Heart left ventricle (tissue), 13 donors: ENCODE measurements around the gene CACNA2D1.

Source experiments
- CTCF ChIP-seq, 12 donors: fragments of 200-600 bp; sonication (generic) in 4 of 12; IDR thresholded peaks; one replicate each; pipeline versions ENCODE4 v1.5.0 to v1.8.0; 2018 to 2022; ENCODE audit warnings: antibody characterized with exemption in 12 of 12, mild to moderate bottlenecking in 5 of 12
- POLR2A ChIP-seq, 2 donors: fragments of 450-650 bp; IDR thresholded peaks; one replicate each; pipeline ENCODE4 v1.6.1; 2017; ENCODE audit warnings: antibody characterized with exemption in 2 of 2, mild to moderate bottlenecking in 2 of 2, moderate library complexity in 2 of 2
- donor health status: ischemic (EF 13 %, LVEDD 7.1; RV severe dilation, severe dysfunction).
- donor health status: DM: no; HTN: yes; CAD: no.
- donor health status: DM: no; HTN: no; CAD: no.
- donor health status: ischemic (EF 25% LVEDD 6.9; RV normal size, moderate dysfunction).
- donor health status: ischemic (EF 25% LVEDD 5.7; RV mildly dilated, moderate dysfunction).
- donor health status: ischemic (EF 35%, LVEDD 5.7; RV mildly dilated, moderate dysfunction).
- donor health status: nonischemic (EF 11% LVEDD 7.7; RV severe dilation, severe dysfunction).
- donor health status: DM: yes; HTN: yes; CAD: no.
- donor health status: PGD.
- donor health status: ischemic (EF 29% LVEDD 5.4; RV normal size, mild dysfunction).
- donor health status: nonischemic (EF 23%, LVEDD 6.1; RV moderate dilation, normal function).

- TF ChIP-seq CTCF (IDR thresholded peaks at IDR 0.05) (no peak), POLR2A (IDR thresholded peaks at IDR 0.05) (no peak)
Observed at GRCh38 chr7:82005056-82005455, 438.5 kb downstream of the CACNA2D1 start.
